Right lobe of liver (tissue), 6 donors: ENCODE data around the gene ADAM12. TPM values are rescaled to one million over a fixed set of nuclear protein-coding genes. Genes with fewer than 3 reads are reported as not detected.
"Not testable (repeated sequence)": the region's sequence is repeated elsewhere in the genome, so short reads cannot be mapped to it uniquely, and the experiment has no call there.

Experiments used
- ATAC-seq, 4 donors: fragments of 200-7000 bp; cut with Tn5 transposase; one replicate each; pipeline ENCODE4 v1.9.1; 2020; ENCODE audit warnings: mild to moderate bottlenecking in 4 of 4, moderate library complexity in 4 of 4
- DNase-seq, 3 donors: peaks; one replicate each; pipeline ENCODE4 v3.0.0-alpha.2; 2020
- H3K27ac ChIP-seq, 3 donors: fragments of 200-600 bp; one replicate each; pipeline ENCODE4 v1.8.0; 2022
- H3K27me3 ChIP-seq, 2 donors: fragments of 200-600 bp; one replicate each; pipeline ENCODE4 v1.8.0; 2022
- H3K36me3 ChIP-seq, 4 donors: fragments of 200-600 bp; sonication (generic) in 1 of 4; one replicate each; pipeline versions ENCODE4 v1.5.1 to v1.8.0; 2017 to 2022; ENCODE audit warnings: control low read depth in 1 of 4
- H3K4me1 ChIP-seq, 4 donors: fragments of 200-600 bp; sonication (generic) in 1 of 4; one replicate each; pipeline versions ENCODE4 v1.5.1 to v1.8.0; 2017 to 2022; ENCODE audit warnings: control low read depth in 1 of 4
- H3K4me3 ChIP-seq, 3 donors: fragments of 200-600 bp; one replicate each; pipeline ENCODE4 v1.8.0; 2022
- H3K9me3 ChIP-seq, 4 donors: fragments of 200-600 bp; sonication (generic) in 1 of 4; one replicate each; pipeline versions ENCODE4 v1.5.1 to v1.8.0; 2017 to 2022; ENCODE audit warnings: control low read depth in 1 of 4
- POLR2A ChIP-seq: fragments of 450-650 bp; IDR thresholded peaks from one replicate; pipeline ENCODE4 v1.6.1; 2017; ENCODE audit warnings: antibody characterized with exemption, mild to moderate bottlenecking
- WGBS: methylation state at CpG from one replicate; pipeline ENCODE4 v1.1.6; 2018; ENCODE audit warnings: low coverage, low lambda C conversion rate; ENCODE audit not compliant: insufficient coverage; ENCODE audit errors: missing lambda C conversion rate; 5-methylcytosine and 5-hydroxymethylcytosine counted together
- intact Hi-C, 2 donors: fragments of 100-400 bp; cut with DNase I; formaldehyde crosslinking; loops; one replicate each; pipeline versions ENCODE4 v1.11.2 to v1.14.1; 2022
- total RNA-seq, 6 experiments: library from RNA; depleted of rRNA in 2 of 6; stranded (reverse); fragments of >200 nt in 2 of 6; fragmentation: NEBNext Ultra II Directional in 3 of 6; extraction: Animal tissue kit (Norgen Biotek cat#: 25700) in 3 of 6; gene quantifications; one replicate each; pipeline versions ENCODE4 v1.1.0 to v1.2.4, GENCODE V29; 2016 to 2023
- TF ChIP-seq, protein P1 (sequence below), 4 donors: fragments of 200-600 bp in 3 of 4; fragments of 450-650 bp in 1 of 4; IDR thresholded peaks; one replicate each; pipeline versions ENCODE4 v1.5.1 to v1.8.0; 2016 to 2022; ENCODE audit warnings: antibody characterized with exemption in 4 of 4, mild to moderate bottlenecking in 2 of 4
- donor health status: DM: no; HTN: yes; CAD: no.
- donor health status: DM: no; HTN: no; CAD: no.
- donor health status: DM: no; HTN: no; CAD: no.
- donor health status: DM: no; HTN: yes; CAD: no.
- donor health status: DM: no; HTN: yes; CAD: no.

The ADAM12 gene
- total RNA-seq, 6 experiments from 2014 or later: 0.06 to 1.3 (median 0.48) TPM; not detected in 2

- Histone ChIP-seq H3K4me1 (no peaks in the 10 kb centered on the region), H3K9me3 (no peaks in the 10 kb centered on the region), H3K4me3 (no peak overlapping the region), H3K36me3 (no peaks in the 10 kb centered on the region), H3K27ac (no peak overlapping the region), H3K27me3 (no peaks in the 10 kb centered on the region)
- WGBS: 67% methylated on average over 1 of the region's 1 CpG
- intact Hi-C loops: no loop called here
- no peak for ATAC-seq
- TF ChIP-seq, protein P1, sequence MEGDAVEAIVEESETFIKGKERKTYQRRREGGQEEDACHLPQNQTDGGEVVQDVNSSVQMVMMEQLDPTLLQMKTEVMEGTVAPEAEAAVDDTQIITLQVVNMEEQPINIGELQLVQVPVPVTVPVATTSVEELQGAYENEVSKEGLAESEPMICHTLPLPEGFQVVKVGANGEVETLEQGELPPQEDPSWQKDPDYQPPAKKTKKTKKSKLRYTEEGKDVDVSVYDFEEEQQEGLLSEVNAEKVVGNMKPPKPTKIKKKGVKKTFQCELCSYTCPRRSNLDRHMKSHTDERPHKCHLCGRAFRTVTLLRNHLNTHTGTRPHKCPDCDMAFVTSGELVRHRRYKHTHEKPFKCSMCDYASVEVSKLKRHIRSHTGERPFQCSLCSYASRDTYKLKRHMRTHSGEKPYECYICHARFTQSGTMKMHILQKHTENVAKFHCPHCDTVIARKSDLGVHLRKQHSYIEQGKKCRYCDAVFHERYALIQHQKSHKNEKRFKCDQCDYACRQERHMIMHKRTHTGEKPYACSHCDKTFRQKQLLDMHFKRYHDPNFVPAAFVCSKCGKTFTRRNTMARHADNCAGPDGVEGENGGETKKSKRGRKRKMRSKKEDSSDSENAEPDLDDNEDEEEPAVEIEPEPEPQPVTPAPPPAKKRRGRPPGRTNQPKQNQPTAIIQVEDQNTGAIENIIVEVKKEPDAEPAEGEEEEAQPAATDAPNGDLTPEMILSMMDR (IDR thresholded peaks at IDR 0.05): no peak
- no peak for TF ChIP-seq POLR2A
- DNase-seq: no peak
These were observed 136.4 kb downstream of the ADAM12 start for GRCh38 chr10:126251778-126252407.

- Histone ChIP-seq H3K4me3 (no peak overlapping the region), H3K9me3 (no peaks in the 10 kb centered on the region), H3K4me1 (no peaks in the 10 kb centered on the region), H3K27me3 (no peaks in the 10 kb centered on the region), H3K36me3 (no peaks in the 10 kb centered on the region), H3K27ac (no peak overlapping the region)
- DNase-seq (no peak), ATAC-seq (no peak)
- 63% methylated on average over 8 of the region's 8 CpGs for WGBS
- intact Hi-C loops: no loop called here
- TF ChIP-seq, protein P1 (IDR thresholded peaks at IDR 0.05): no peak
- TF ChIP-seq POLR2A: no peak
These were observed 137.6 kb downstream of the ADAM12 start for GRCh38 chr10:126250527-126251310.

- Histone ChIP-seq H3K36me3 (no peaks in the 10 kb centered on the region), H3K27ac (no peak overlapping the region), H3K4me1 (no peaks in the 10 kb centered on the region), H3K9me3 (no peaks in the 10 kb centered on the region), H3K4me3 (no peak overlapping the region), H3K27me3 (no peaks in the 10 kb centered on the region)
- no peak for TF ChIP-seq POLR2A
- TF ChIP-seq, protein P1 (IDR thresholded peaks at IDR 0.05): no peak
- DNase-seq (no peak), ATAC-seq (no peak)
- WGBS: 45% methylated on average over 5 of the region's 5 CpGs
- intact Hi-C loops: no loop called here
These were observed 138.2 kb downstream of the ADAM12 start for GRCh38 chr10:126250045-126250444.

DNA sequence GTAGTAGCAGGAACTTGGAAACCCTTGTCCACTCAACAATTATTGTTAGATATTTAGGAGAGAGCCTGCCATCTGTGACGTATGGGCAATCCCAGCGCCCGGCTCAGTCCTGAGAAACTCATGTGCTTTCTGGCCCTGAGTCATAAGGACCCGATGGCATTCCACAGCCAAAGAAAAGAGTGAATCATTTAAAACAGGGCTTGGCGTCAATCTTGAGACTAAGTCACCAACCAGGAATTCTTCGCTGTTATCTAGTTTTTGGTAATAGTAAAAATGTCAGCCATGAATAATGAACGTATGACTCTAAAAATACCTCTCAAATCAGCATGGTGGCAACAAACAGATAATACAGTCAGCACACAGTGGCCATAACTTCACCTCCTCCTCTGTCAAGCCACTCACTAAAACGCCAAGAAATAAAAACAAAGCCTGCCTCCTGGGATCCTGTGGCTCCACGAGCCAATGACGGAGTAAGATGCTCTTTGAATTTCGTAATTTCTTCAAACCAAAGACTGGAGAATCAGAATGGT is 140.8 kb downstream of the ADAM12 start:
- intact Hi-C loops: no loop called here
- no peak for ATAC-seq
- Histone ChIP-seq H3K36me3 (no peaks in the 10 kb centered on the region), H3K4me1 (no peaks in the 10 kb centered on the region), H3K9me3 (no peaks in the 10 kb centered on the region), H3K27me3 (no peaks in the 10 kb centered on the region), H3K27ac (no peak overlapping the region), H3K4me3 (no peak overlapping the region)
- no peak for DNase-seq
- WGBS: 45% methylated on average over 9 of the region's 11 CpGs
- TF ChIP-seq, protein P1 (IDR thresholded peaks at IDR 0.05): no peak
- TF ChIP-seq POLR2A: no peak

DNA sequence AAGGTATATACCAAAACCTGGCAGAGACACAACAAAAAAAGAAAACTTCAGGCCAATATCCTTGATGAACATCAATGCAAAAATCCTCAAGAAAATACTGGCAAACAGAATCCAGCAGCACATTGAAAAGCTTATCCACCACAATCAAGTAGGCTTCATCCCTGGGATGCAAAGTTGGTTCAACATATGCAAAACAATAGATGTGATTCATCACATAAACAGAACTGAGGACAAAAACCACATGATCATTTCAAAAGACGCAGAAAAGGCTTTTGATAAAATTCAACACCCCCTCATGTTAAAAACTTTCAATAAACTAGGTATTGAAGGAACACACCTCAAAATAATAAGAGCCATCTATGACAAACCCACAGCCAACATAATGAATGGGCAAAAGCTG is 141.9 kb downstream of the ADAM12 start:
- DNase-seq, ATAC-seq, H3K27ac ChIP-seq, intact Hi-C loops, H3K36me3 ChIP-seq, H3K9me3 ChIP-seq, H3K4me3 ChIP-seq, H3K4me1 ChIP-seq, H3K27me3 ChIP-seq: not testable (repeated sequence)
- WGBS: 67% methylated on average over 1 of the region's 1 CpG
